OCI-LY7 (cell line): ENCODE results near the gene H2BK1.

Source experiments
- CTCF ChIP-seq: fragments of 200-600 bp; sonication (generic); conservative IDR thresholded peaks from 2 replicates; pipeline ENCODE4 v1.5.1; 2014; ENCODE audit warnings: mild to moderate bottlenecking, antibody characterized with exemption, low read length, moderate library complexity, mixed read lengths
- EZH2phosphoT487 ChIP-seq: fragments of 200-600 bp; sonication (generic); IDR thresholded peaks from 2 replicates; pipeline ENCODE4 v1.6.1; 2018; ENCODE audit warnings: low read depth, borderline replicate concordance, mild to moderate bottlenecking, mixed run types, antibody characterized with exemption, low read length, moderate library complexity, mixed read lengths

GRCh38 chr7:151166629-151167196 lies 43.6 kb downstream of the H2BK1 start:
- TF ChIP-seq CTCF = no peak
- TF ChIP-seq EZH2phosphoT487 = no peak
